GM12878 (cell line): Measurements from ENCODE around the gene CYP2U1. TPM values are rescaled to one million over a fixed set of nuclear protein-coding genes. Genes with fewer than 3 reads are reported as not detected.

Experiments used
- BRCA1 ChIP-seq: IDR thresholded peaks from 2 replicates; pipeline ENCODE4 v1.6.1; 2011; ENCODE audit warnings: low read depth, low read length, improper control_type of control experiment
- CREB1 ChIP-seq: IDR thresholded peaks from 2 replicates; pipeline ENCODE4 v1.6.1; 2012; ENCODE audit warnings: low read depth, mild to moderate bottlenecking, inconsistent platforms
- EED ChIP-seq: sonication (generic); IDR thresholded peaks from 2 replicates; pipeline ENCODE4 v1.6.1; 2016; ENCODE audit warnings: antibody characterized with exemption, low read depth
- EGR1 ChIP-seq, 2 experiments: IDR thresholded peaks; 1 replicate in 1 of 2; 2 replicates in 1 of 2; pipeline ENCODE4 v1.6.1; 2011 to 2012; ENCODE audit warnings: low read depth in 2 of 2, low read length in 2 of 2, borderline replicate concordance in 1 of 2, mild to moderate bottlenecking in 1 of 2, moderate library complexity in 1 of 2
- FOXK2 ChIP-seq: fragments of 450-650 bp; IDR thresholded peaks from 2 replicates; pipeline ENCODE4 v1.6.1; 2017; ENCODE audit warnings: mild to moderate bottlenecking, moderate library complexity
- GATAD2B ChIP-seq: fragments of 450-650 bp; conservative IDR thresholded peaks from 2 replicates; pipeline ENCODE4 v1.6.1; 2017; ENCODE audit warnings: low read depth, mild to moderate bottlenecking, moderate library complexity
- IKZF2 ChIP-seq, 2 experiments: fragments of 450-650 bp; IDR thresholded peaks; 2 replicates each; pipeline ENCODE4 v1.6.1; 2017; ENCODE audit warnings: mild to moderate bottlenecking in 2 of 2, moderate library complexity in 2 of 2
- KAT2A ChIP-seq: conservative IDR thresholded peaks from 2 replicates; pipeline ENCODE4 v1.6.1; 2011; ENCODE audit warnings: low read depth, low read length; ENCODE audit not compliant: control insufficient read depth
- LARP7 ChIP-seq: fragments of 450-650 bp; IDR thresholded peaks from 2 replicates; pipeline ENCODE4 v1.6.1; 2017; ENCODE audit warnings: mild to moderate bottlenecking
- MLLT1 ChIP-seq: fragments of 450-650 bp; IDR thresholded peaks from 2 replicates; pipeline ENCODE4 v1.6.1; 2016; ENCODE audit warnings: mild to moderate bottlenecking
- MTA3 ChIP-seq: IDR thresholded peaks from 2 replicates; pipeline ENCODE4 v1.6.1; 2012; ENCODE audit warnings: low read length, inconsistent platforms, borderline replicate concordance
- MXI1 ChIP-seq: fragments of 150-350 bp; IDR thresholded peaks from 2 replicates; pipeline ENCODE4 v1.6.1; 2011; ENCODE audit warnings: low read depth, mild to moderate bottlenecking, inconsistent platforms, low read length, improper control_type of control experiment
- NFYB ChIP-seq: IDR thresholded peaks from 2 replicates; pipeline ENCODE4 v1.6.1; 2011; ENCODE audit warnings: low read depth, mild to moderate bottlenecking, low read length, improper control_type of control experiment, moderate library complexity; ENCODE audit not compliant: insufficient read depth
- NR2F1 ChIP-seq: fragments of 450-650 bp; conservative IDR thresholded peaks from 2 replicates; pipeline ENCODE4 v1.6.1; 2017; ENCODE audit warnings: mild to moderate bottlenecking
- SMC3 ChIP-seq: IDR thresholded peaks from 2 replicates; pipeline ENCODE4 v1.6.1; 2011; ENCODE audit warnings: low read length, improper control_type of control experiment, borderline replicate concordance
- TBL1XR1 ChIP-seq: IDR thresholded peaks from 2 replicates; pipeline ENCODE4 v1.6.1; 2012; ENCODE audit warnings: low read depth, low read length, improper control_type of control experiment
- USF2 ChIP-seq: IDR thresholded peaks from 2 replicates; pipeline ENCODE4 v1.6.1; 2011; ENCODE audit warnings: low read depth, low read length, improper control_type of control experiment, borderline replicate concordance
- ZNF384 ChIP-seq: IDR thresholded peaks from 2 replicates; pipeline ENCODE4 v1.6.1; 2012; ENCODE audit warnings: low read depth, mild to moderate bottlenecking, low read length, improper control_type of control experiment, borderline replicate concordance
- ZNF687 ChIP-seq: fragments of 450-650 bp; IDR thresholded peaks from 2 replicates; pipeline ENCODE4 v1.6.1; 2017; ENCODE audit warnings: mild to moderate bottlenecking, moderate library complexity
- ZZZ3 ChIP-seq: IDR thresholded peaks from 2 replicates; pipeline ENCODE4 v1.6.1; 2011; ENCODE audit warnings: low read depth; ENCODE audit not compliant: control insufficient read depth, insufficient read length
- polyA plus RNA-seq, 11 experiments: library from polyadenylated mRNA; depleted of rRNA in 4 of 11; unstranded in 6 of 11; stranded (reverse) in 5 of 11; fragments of >200 nt; fragmentation: Nextera tagmentation in 4 of 11; fragmentation: Illumina TruSeq in 1 of 11; extraction: Ambion mirVana in 4 of 11; extraction: Trizol in 1 of 11; gene quantifications; 1 replicate in 1 of 11; 2 replicates in 10 of 11; pipeline versions ENCODE4 v1.2.1 to v1.2.3, GENCODE V29; 2011 to 2016; ENCODE audit warnings: inconsistent platforms in 2 of 11, missing spikeins in 2 of 11, low read depth in 1 of 11
- total RNA-seq, 4 experiments: library from RNA; depleted of rRNA in 3 of 4; stranded (reverse); fragments of >200 nt in 3 of 4; fragmentation: Illumina TruSeq in 1 of 4; extraction: Trizol in 1 of 4; gene quantifications; 2 replicates each; pipeline versions ENCODE4 v1.2.1 to v1.2.3, GENCODE V29; 2013 to 2021
- TF ChIP-seq, protein P1 (sequence below): IDR thresholded peaks from 2 replicates; pipeline ENCODE4 v1.6.1; 2012; ENCODE audit warnings: low read depth, low read length, improper control_type of control experiment

CYP2U1 gene
- total and polyA plus RNA-seq, 10 of the 15 experiments (the other 5 are each of a cell fraction or from before 2014, with no cell fraction given) = 0.41 to 3.4 (median 2.9) TPM

- TF ChIP-seq BRCA1 (no peak), NFYB (peak; percentile 76), EGR1 (IDR thresholded peaks at IDR 0.05; ENCODE audit: borderline replicate concordance in 1 of 2, low read depth in 2 of 2, low read length in 2 of 2) (peak in 1 of 2 experiments; percentile 71; a peak in 2 of 3 replicates), ZZZ3 (no peak), KAT2A (no peak), MXI1 (peak; percentile 87), GATAD2B (peak; percentile 88; the same call in 1 of the 2 replicates), LARP7 (peak; percentile 75; the same call in 1 of the 2 replicates), MLLT1 (no peak), CREB1 (peak; percentile 94), IKZF2 (IDR thresholded peaks at IDR 0.05) (no peak), EED (no peak), MTA3 (no peak), TBL1XR1 (no peak; the same call in 1 of the 2 replicates), ZNF687 (peak; percentile 64; the same call in 1 of the 2 replicates), SMC3 (no peak), ZNF384 (0 out of 2 replicates have a peak, but pooled peaks have one; percentile 9), USF2 (peak; percentile 11; the same call in 1 of the 2 replicates), FOXK2 (no peak), NR2F1 (peak; percentile 28; the same call in 1 of the 2 replicates)
- TF ChIP-seq, protein P1, sequence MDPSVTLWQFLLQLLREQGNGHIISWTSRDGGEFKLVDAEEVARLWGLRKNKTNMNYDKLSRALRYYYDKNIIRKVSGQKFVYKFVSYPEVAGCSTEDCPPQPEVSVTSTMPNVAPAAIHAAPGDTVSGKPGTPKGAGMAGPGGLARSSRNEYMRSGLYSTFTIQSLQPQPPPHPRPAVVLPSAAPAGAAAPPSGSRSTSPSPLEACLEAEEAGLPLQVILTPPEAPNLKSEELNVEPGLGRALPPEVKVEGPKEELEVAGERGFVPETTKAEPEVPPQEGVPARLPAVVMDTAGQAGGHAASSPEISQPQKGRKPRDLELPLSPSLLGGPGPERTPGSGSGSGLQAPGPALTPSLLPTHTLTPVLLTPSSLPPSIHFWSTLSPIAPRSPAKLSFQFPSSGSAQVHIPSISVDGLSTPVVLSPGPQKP = no peak; the same call in none of the 2 replicates
Measured at GRCh38 chr4:107989537-107990386, 58.4 kb downstream of the CYP2U1 start, which contains the start of gene HADH (continued).
